ENCODE data around the gene METTL3. TPM values are rescaled to one million over a fixed set of nuclear protein-coding genes. Genes with fewer than 3 reads are reported as not detected.

The METTL3 gene
- polyA plus RNA-seq, 4 donors: 12.3 to 47.4 (median 19.9) TPM

DNA sequence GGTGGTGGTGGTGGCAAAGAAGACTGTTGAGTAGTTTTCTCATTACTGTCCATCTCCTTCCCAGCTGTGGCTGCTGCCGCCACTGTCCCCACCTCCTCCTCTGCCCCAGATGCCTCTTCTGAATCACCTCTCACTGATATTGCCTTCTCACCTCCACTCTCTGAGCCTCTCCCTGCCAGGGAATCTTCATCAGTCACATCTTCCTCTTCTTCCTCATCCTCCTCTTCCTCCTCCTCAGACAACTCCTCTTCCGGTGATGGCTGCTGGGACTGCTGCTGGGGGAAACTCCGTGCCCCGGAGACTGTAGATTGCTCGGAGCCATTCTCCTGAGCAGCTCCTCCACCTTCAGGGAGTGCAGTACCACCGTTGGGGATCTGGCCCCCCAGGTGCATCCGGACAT, 12.1 kb upstream of the METTL3 start:
- Histone ChIP-seq H3K36me3 (ENCODE audit: control insufficient read depth in 3 of 3, insufficient read depth in 2 of 3, low read depth in 1 of 3, low read length in 3 of 3) (peaks cover 0 to 26% (median 0%) of the 10 kb centered on the region in 3 donors), H3K27ac (ENCODE audit: low read depth in 1 of 3, low read length in 2 of 3) (no peak overlapping the region), H3K4me3 (ENCODE audit: low read depth in 1 of 3, low read length in 3 of 3) (no peak overlapping the region), H3K4me1 (ENCODE audit: control insufficient read depth in 3 of 3, insufficient read depth in 2 of 3, low read depth in 1 of 3, low read length in 2 of 3) (peaks cover 0 to 8% (median 0%) of the 10 kb centered on the region in 3 donors), H3K9me3 (ENCODE audit: control insufficient read depth in 2 of 2, insufficient read depth in 1 of 2, low read depth in 1 of 2, low read length in 1 of 2) (no peaks in the 10 kb centered on the region), H3K27me3 (ENCODE audit: control insufficient read depth in 3 of 3, insufficient read depth in 3 of 3, low read length in 3 of 3) (no peaks in the 10 kb centered on the region)
- WGBS, 3 donors: 73 to 77% (median 76%) methylated on average over 6 to 7 of the region's 7 CpGs
- FAIRE-seq: no peak
- DNase-seq: no peak

DNA sequence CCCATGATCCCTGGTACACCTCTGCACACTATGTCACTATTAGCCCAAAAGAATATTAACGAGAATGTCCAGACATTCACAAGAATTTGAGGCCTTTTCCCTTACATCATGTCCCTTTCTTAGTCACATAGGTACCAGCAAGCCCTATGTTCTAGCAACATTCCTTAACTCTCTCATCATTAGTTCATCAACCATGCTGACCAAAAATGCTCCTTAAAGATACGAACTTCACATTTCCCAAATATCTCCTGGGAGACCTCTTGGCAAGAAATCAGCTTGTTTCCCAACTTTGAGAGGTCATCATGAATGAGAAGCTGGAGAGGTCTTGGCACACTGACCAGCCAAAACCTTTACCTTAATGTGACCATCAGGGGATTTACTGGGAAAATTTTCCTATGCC, 10.4 kb upstream of the METTL3 start:
- H3K36me3 ChIP-seq (ENCODE audit: control insufficient read depth in 3 of 3, insufficient read depth in 2 of 3, low read depth in 1 of 3, low read length in 3 of 3): peaks cover 0 to 26% (median 0%) of the 10 kb centered on the region in 3 donors
- no peaks in the 10 kb centered on the region for H3K27me3 ChIP-seq (ENCODE audit: control insufficient read depth in 3 of 3, insufficient read depth in 3 of 3, low read length in 3 of 3)
- no peak for DNase-seq
- H3K4me1 ChIP-seq (ENCODE audit: control insufficient read depth in 3 of 3, insufficient read depth in 2 of 3, low read depth in 1 of 3, low read length in 2 of 3): peaks cover 0 to 2% (median 0%) of the 10 kb centered on the region in 3 donors
- whole genome bisulfite sequencing, 3 donors: 74 to 83% (median 75%) methylated on average over 2 of the region's 2 CpGs
- H3K9me3 ChIP-seq (ENCODE audit: control insufficient read depth in 2 of 2, insufficient read depth in 1 of 2, low read depth in 1 of 2, low read length in 1 of 2): no peaks in the 10 kb centered on the region
- FAIRE-seq: no peak
- H3K27ac ChIP-seq (ENCODE audit: low read depth in 1 of 3, low read length in 2 of 3): no peak overlapping the region
- H3K4me3 ChIP-seq (ENCODE audit: low read depth in 1 of 3, low read length in 3 of 3): no peak overlapping the region

DNA sequence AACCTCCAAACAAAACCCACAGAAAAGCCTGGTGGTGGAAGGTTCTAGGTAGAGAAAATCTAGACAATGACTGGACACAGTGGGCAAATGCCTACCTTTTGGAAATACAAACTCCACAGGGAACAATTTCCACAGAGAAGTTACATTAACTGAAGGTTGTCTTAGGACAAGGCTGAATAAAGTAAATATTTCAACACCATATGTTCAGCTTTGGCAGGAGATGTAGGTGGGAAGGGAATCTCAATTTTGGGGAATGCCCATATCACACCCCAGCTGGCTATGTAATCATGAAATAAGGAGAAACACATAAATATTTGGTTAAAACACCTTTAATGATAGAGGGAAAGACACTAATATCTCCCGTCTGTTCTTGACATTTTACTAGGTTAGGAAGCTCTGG, 9.6 kb upstream of the METTL3 start:
- Histone ChIP-seq H3K4me1 (ENCODE audit: control insufficient read depth in 3 of 3, insufficient read depth in 2 of 3, low read depth in 1 of 3, low read length in 2 of 3) (peaks cover 0 to 2% (median 0%) of the 10 kb centered on the region in 3 donors), H3K9me3 (ENCODE audit: control insufficient read depth in 2 of 2, insufficient read depth in 1 of 2, low read depth in 1 of 2, low read length in 1 of 2) (no peaks in the 10 kb centered on the region), H3K27ac (ENCODE audit: low read depth in 1 of 3, low read length in 2 of 3) (no peak overlapping the region), H3K4me3 (ENCODE audit: low read depth in 1 of 3, low read length in 3 of 3) (no peak overlapping the region), H3K36me3 (ENCODE audit: control insufficient read depth in 3 of 3, insufficient read depth in 2 of 3, low read depth in 1 of 3, low read length in 3 of 3) (peaks cover 0 to 26% (median 0%) of the 10 kb centered on the region in 3 donors), H3K27me3 (ENCODE audit: control insufficient read depth in 3 of 3, insufficient read depth in 3 of 3, low read length in 3 of 3) (no peaks in the 10 kb centered on the region)
- DNase-seq: no peak
- 74 to 87% (median 83%) methylated on average over 1 of the region's 1 CpG for WGBS, 3 donors
- FAIRE-seq: no peak

DNA sequence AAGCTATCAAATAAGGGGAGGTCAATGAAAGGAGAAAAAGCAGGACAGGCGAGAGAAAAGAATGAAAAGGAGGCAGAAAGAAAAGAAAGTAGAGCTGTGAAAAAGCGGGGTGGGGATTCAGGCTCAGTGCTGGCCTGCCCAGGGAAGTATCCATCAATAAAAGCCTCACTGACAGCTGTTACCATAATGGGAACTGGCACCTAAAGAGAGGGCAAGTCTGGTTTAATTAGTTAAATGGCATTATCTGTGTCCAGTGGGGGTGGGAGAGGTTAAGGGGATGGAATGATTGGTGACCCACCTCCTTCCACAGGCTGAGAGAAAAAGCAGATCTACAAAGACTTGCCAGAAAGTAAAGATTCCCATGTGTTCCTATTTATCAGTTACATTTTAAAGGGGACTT, 7.6 kb upstream of the METTL3 start:
- WGBS, 3 donors: 81 to 89% (median 81%) methylated on average over 2 of the region's 2 CpGs
- H3K36me3 ChIP-seq (ENCODE audit: control insufficient read depth in 3 of 3, insufficient read depth in 2 of 3, low read depth in 1 of 3, low read length in 3 of 3): peaks cover 0 to 14% (median 0%) of the 10 kb centered on the region in 3 donors
- no peak overlapping the region for H3K4me3 ChIP-seq (ENCODE audit: low read depth in 1 of 3, low read length in 3 of 3)
- no peak for DNase-seq
- no peak overlapping the region for H3K27ac ChIP-seq (ENCODE audit: low read depth in 1 of 3, low read length in 2 of 3)
- H3K27me3 ChIP-seq (ENCODE audit: control insufficient read depth in 3 of 3, insufficient read depth in 3 of 3, low read length in 3 of 3): no peaks in the 10 kb centered on the region
- H3K4me1 ChIP-seq (ENCODE audit: control insufficient read depth in 3 of 3, insufficient read depth in 2 of 3, low read depth in 1 of 3, low read length in 2 of 3): no peaks in the 10 kb centered on the region
- no peaks in the 10 kb centered on the region for H3K9me3 ChIP-seq (ENCODE audit: control insufficient read depth in 2 of 2, insufficient read depth in 1 of 2, low read depth in 1 of 2, low read length in 1 of 2)
- no peak for FAIRE-seq

DNA sequence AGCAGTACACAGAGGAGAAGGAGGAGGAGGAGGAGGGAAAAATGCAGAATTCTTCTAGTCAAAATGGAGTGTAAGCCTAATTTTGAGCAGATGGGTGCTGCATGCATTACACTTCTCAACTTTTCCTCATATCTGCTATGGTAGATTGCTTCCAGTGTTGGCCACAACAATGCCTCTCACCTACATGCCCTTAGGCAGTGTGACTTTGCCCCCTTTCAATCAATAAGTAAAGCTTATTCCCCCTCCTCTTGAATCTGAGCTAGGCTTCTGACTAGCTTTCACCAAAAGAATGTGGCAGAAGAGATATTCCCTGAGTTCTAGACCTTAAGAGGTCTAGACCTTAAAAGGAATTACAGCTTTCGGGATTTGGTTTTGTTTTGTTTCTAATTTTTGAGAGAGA, 3.2 kb upstream of the METTL3 start:
- H3K9me3 ChIP-seq (ENCODE audit: control insufficient read depth in 2 of 2, insufficient read depth in 1 of 2, low read depth in 1 of 2, low read length in 1 of 2): no peaks in the 10 kb centered on the region
- H3K4me1 ChIP-seq (ENCODE audit: control insufficient read depth in 3 of 3, insufficient read depth in 2 of 3, low read depth in 1 of 3, low read length in 2 of 3): peaks cover 2 to 8% (median 3%) of the 10 kb centered on the region in 3 donors
- H3K4me3 ChIP-seq (ENCODE audit: low read depth in 1 of 3, low read length in 3 of 3): no peak overlapping the region
- DNase-seq (no peak), FAIRE-seq (no peak)
- H3K36me3 ChIP-seq (ENCODE audit: control insufficient read depth in 3 of 3, insufficient read depth in 2 of 3, low read depth in 1 of 3, low read length in 3 of 3): no peaks in the 10 kb centered on the region
- no peaks in the 10 kb centered on the region for H3K27me3 ChIP-seq (ENCODE audit: control insufficient read depth in 3 of 3, insufficient read depth in 3 of 3, low read length in 3 of 3)
- 91 to 100% (median 93%) methylated on average over 1 of the region's 1 CpG for WGBS, 3 donors
- no peak overlapping the region for H3K27ac ChIP-seq (ENCODE audit: low read depth in 1 of 3, low read length in 2 of 3)

DNA sequence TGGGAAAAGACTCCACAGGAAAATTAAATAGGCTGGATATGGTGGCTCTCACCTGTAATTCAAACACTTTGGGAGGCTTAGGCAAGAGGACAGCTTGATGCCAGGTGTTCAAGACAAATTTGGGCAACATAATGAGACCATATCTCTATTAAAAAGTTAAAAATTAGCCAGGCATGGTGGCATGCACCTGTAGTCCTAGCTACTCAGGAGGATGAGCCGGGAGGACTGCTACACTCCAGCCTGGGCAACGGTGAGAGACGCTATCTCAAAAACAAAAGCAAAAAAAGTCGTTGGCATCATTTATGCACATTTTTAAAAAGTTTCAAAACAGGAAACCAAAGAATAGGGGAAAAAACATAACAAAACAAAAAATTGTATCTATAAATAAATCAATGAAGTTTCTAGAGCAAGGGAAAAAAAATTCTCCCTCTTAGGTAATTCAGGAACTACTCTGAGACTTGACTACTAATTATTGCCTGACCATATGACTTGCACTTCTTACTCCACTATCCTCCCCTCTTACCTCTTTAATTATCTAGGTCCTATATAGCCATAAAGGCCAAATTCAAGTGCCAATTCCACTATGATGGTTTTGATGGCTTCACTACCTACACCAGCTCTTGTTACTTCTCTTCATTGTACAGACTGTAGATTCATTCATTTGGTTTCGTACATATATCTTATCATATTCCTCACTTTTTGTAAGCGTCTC, 1.6 kb downstream of the METTL3 start:
- FAIRE-seq (no peak), DNase-seq (no peak)
- Histone ChIP-seq H3K36me3 (ENCODE audit: control insufficient read depth in 3 of 3, insufficient read depth in 2 of 3, low read depth in 1 of 3, low read length in 3 of 3) (peaks cover 0 to 15% (median 2%) of the 10 kb centered on the region in 3 donors), H3K4me3 (ENCODE audit: low read depth in 1 of 3, low read length in 3 of 3) (peak overlapping the region in 1 of 3 donors; percentile 82), H3K9me3 (ENCODE audit: control insufficient read depth in 2 of 2, insufficient read depth in 1 of 2, low read depth in 1 of 2, low read length in 1 of 2) (no peaks in the 10 kb centered on the region), H3K4me1 (ENCODE audit: control insufficient read depth in 3 of 3, insufficient read depth in 2 of 3, low read depth in 1 of 3, low read length in 2 of 3) (peaks cover 2 to 8% (median 6%) of the 10 kb centered on the region in 3 donors), H3K27me3 (ENCODE audit: control insufficient read depth in 3 of 3, insufficient read depth in 3 of 3, low read length in 3 of 3) (no peaks in the 10 kb centered on the region), H3K27ac (ENCODE audit: low read depth in 1 of 3, low read length in 2 of 3) (no peak overlapping the region)
- WGBS, 3 donors: 64 to 72% (median 66%) methylated on average over 6 of the region's 6 CpGs

DNA sequence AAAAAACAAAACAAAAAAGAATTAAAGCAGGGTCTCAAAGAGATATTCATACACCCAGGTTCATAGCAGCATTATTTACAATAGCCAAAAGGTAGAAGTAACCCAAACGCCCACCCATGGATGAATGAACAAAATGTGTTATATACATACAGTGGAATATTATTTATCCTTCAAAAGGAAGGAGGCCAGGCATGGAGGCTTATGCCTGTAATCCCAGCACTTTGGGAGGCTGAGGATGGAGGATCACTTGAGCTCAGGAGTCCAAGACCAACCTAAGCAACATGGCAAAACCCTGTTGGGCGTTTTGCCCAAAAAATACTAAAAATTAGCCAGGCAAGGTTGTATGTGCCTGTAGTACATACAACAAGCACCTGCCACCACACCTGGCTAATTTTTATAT, 4.6 kb downstream of the METTL3 start:
- DNase-seq: no peak
- no peak overlapping the region for H3K4me3 ChIP-seq (ENCODE audit: low read depth in 1 of 3, low read length in 3 of 3)
- no peaks in the 10 kb centered on the region for H3K9me3 ChIP-seq (ENCODE audit: control insufficient read depth in 2 of 2, insufficient read depth in 1 of 2, low read depth in 1 of 2, low read length in 1 of 2)
- 91 to 95% (median 92%) methylated on average over 2 of the region's 2 CpGs for WGBS, 3 donors
- no peaks in the 10 kb centered on the region for H3K27me3 ChIP-seq (ENCODE audit: control insufficient read depth in 3 of 3, insufficient read depth in 3 of 3, low read length in 3 of 3)
- H3K4me1 ChIP-seq (ENCODE audit: control insufficient read depth in 3 of 3, insufficient read depth in 2 of 3, low read depth in 1 of 3, low read length in 2 of 3): peaks cover 2 to 8% (median 6%) of the 10 kb centered on the region in 3 donors
- H3K27ac ChIP-seq (ENCODE audit: low read depth in 1 of 3, low read length in 2 of 3): no peak overlapping the region
- H3K36me3 ChIP-seq (ENCODE audit: control insufficient read depth in 3 of 3, insufficient read depth in 2 of 3, low read depth in 1 of 3, low read length in 3 of 3): peaks cover 4 to 30% (median 6%) of the 10 kb centered on the region in 3 donors
- no peak for FAIRE-seq

DNA sequence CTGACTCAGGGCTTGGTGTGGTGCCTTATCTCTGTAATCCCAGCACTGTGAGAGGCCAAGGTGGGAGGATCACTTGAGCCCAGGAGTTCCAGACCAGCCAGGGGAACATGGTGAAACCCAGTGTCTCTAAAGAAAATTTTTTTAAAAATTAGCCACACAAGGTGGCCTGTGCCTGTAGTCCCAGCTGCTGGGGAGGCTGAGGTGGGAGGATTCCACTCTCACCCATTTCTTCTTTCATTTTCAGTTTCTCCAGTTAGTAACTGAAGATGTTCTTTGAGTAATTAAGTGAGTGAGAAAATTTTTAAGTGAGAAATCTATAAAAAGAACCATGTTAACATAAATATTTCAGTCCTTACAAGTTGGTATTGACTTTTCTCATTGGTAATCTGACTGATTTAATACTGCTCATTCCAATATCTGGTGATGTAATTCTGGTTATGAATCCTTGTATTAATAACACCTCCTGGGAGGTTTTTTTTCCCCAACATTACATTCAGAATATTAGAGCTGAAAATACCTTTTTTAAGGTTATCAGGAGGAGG, 6.1 kb downstream of the METTL3 start:
- H3K36me3 ChIP-seq (ENCODE audit: control insufficient read depth in 3 of 3, insufficient read depth in 2 of 3, low read depth in 1 of 3, low read length in 3 of 3): peaks cover 6 to 37% (median 6%) of the 10 kb centered on the region in 3 donors
- DNase-seq: no peak
- no peak overlapping the region for H3K4me3 ChIP-seq (ENCODE audit: low read depth in 1 of 3, low read length in 3 of 3)
- H3K4me1 ChIP-seq (ENCODE audit: control insufficient read depth in 3 of 3, insufficient read depth in 2 of 3, low read depth in 1 of 3, low read length in 2 of 3): peaks cover under 1 to 7% (median 6%) of the 10 kb centered on the region in 3 donors
- no peaks in the 10 kb centered on the region for H3K27me3 ChIP-seq (ENCODE audit: control insufficient read depth in 3 of 3, insufficient read depth in 3 of 3, low read length in 3 of 3)
- FAIRE-seq: no peak
- no peak overlapping the region for H3K27ac ChIP-seq (ENCODE audit: low read depth in 1 of 3, low read length in 2 of 3)
- no peaks in the 10 kb centered on the region for H3K9me3 ChIP-seq (ENCODE audit: control insufficient read depth in 2 of 2, insufficient read depth in 1 of 2, low read depth in 1 of 2, low read length in 1 of 2)
